NCI-H446 treated with DMSO at 0.1 percent for 48 hours (cell line): ENCODE measurements around the gene LAD1.

Experiments
- DNase-seq: peaks from one replicate; lab custom pipeline; 2025; lab: John Stamatoyannopoulos, UW

The LAD1 gene

DNA sequence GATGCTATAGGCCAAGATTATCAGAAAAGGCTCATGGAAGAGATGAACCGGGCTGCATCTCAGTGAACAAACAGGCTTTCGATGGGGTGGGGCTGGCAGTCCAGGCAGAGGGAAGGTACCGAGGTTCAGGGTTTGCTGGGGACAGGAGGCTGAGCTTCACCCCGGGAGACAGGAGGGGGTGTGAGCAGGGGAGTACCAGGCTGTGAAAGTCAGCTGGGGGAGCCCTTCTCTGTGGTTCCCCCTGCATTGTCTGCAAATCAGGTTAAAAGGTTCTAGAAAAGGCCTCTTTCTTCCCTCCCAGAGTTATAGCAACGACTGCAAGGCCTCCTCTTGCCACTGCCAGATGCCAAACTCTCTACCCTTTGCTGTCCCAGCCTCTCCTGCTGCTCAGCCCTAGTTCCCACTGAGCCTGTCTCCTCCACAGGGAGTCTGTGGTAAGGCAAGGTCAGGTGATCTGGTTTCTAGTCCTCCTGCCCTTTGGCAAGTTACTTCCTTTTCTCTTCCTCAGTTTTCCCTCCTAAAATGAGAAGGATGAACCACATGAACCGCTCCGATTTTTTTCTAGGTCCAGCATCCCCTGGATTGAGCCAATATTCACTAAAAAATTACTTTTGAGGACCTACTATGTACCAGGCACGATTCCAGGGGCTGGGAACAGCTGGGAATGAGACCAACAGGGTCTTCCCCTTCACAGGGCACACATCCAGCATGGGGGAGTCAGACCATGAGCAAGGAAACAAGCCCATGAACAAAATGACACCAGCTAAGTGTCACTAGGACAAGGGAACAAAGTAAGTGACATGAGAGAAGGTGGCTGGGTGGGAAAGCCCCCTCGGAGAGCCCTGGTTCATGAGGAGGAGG, 7.2 kb downstream of the LAD1 start:
- DNase-seq, result no peak

DNA sequence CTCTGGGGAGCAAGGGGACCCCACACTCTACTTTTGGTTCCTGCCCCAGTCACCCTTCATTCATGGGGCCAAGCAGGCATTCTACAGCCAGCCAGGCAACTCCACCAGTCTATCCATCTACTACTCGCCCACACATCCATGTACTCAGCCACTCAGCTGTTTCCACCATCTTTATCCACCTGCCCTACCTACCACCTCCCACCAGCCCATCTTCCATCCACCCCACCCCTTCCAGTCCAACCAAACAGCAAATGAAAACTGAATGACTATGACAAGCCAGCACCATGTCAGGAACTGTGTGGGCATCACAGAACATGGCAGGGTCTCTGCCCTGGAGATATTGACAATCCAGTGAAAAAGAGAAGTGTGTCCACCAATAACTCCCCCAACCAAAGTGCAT, 7.9 kb downstream of the LAD1 start:
- DNase-seq, result no peak

DNA sequence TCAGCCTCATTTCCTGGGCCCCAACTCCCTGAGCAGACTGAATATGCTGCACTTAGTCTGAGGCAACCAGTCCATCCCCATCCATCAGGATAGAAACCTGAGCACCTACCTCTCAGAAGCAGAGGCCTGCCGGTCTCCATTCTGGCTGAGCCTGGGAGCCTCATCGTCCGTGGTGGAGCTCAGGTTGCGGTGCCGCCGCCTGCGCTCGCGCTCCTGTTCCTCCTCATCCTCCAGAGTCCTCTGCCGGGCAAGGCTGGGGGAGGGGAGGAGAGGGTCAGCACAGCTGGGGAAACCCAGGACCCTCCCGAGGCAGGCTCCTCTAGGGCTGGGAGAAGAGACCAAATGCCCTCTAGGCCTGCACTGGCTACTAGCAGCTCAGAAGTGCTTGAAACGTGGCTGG, 10.1 kb downstream of the LAD1 start:
- no peak for DNase-seq

GRCh38 chr1:201386208-201386607, 12.9 kb downstream of the LAD1 start:
- DNase-seq, result no peak

DNA sequence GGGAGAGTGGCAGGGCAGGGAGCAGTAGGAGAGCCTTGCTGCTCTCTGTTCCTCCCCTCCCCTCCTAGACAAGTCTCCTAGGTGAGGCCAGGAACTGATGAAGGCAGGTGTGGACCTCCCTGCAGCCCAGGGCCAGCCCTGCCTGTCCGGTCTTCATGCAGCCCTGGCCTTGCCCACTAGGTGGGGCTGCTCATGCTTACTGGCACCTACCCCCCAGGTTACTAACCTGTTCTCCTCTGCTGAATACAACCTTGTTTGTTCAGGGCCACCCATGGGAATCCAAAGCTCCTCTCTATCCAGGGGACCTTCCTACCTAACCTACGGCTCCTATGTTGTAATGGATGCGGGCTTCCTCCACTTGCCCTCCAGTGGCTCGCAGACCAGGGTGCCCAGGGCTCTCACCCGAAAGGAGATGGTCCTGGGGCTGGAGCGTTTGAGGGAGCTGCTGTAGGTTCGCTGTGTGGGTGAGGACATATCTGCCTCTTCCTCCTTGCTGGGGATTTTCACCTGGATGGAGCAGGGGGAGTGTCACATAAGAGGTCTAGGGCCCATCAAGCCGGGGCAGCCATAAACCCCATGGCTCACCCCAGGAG, 13.7 kb downstream of the LAD1 start:
- no peak for DNase-seq

DNA sequence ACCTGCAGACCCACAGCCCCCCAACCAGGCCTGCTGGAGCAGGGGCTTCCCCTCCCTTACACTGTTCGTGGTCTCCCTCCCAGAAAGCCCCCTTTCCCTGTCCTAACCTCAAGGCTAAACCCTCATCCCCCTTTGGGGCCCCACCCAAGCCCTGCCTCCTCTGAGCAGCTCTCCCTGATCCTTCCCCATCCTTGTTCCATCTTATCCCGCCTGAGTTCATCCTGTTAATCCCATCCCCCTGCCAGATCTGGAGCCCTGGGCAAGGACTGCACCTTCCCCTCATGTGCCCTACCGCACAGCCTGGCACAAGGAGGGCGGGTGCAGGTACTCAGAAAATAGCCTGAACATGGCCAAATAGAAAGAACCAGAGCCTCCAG, 14.7 kb downstream of the LAD1 start:
- no peak for DNase-seq

DNA sequence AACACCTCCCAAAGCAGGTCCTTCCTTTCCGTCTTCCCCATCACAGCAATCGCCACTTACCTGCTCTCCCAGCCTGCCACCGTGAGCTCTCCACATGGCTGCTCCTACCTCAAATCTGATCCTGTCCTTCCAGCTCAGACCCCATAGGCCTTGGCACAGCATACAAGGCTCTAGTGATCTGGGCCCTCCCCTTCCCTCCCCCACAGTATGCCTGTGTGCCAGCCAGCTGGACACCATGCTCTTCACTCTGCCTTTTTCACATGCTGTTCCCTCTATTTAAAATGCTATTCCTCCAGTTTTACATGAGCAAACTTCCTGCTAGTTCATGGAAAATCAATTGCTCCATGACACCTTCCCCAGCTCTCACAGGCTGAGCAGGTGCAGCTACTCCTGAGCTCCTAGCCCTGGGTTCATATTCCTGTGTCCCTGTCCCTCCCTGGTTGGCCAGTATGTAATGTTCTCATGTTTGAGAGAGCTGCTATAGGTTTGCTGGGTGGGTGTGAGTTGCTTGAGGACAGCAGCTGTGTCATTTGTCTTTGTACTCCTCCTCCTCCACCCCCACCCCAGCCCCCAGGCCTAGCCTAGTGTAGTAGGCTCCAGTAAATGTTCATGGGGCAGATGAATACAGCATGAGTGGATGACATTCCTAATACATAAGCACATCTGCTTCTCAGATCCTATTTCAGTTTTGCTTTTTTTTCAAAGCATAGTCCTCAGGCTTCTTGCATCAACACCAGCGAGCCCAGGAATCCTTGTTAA, 15.3 kb downstream of the LAD1 start:
- no peak for DNase-seq

DNA sequence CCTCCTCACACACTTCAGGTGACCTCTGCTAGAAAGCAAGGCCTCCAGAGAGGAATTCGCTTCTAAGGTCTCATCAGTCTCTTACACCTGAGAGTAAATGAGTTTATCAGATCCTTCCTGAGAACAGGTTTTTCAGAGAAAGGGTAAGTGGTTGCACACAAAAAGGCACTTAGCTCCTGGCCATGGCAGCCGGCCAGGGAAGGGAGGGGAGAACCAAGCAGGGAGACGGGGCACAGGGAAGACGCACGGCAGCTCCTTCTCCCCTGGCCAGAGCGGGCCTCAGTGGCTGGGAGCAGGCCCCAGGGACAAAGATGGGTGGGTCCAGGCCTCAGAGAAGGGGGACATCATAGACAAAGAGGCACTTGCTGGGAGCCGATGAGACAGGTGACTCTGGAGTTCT, 18.0 kb downstream of the LAD1 start:
- no peak for DNase-seq

DNA sequence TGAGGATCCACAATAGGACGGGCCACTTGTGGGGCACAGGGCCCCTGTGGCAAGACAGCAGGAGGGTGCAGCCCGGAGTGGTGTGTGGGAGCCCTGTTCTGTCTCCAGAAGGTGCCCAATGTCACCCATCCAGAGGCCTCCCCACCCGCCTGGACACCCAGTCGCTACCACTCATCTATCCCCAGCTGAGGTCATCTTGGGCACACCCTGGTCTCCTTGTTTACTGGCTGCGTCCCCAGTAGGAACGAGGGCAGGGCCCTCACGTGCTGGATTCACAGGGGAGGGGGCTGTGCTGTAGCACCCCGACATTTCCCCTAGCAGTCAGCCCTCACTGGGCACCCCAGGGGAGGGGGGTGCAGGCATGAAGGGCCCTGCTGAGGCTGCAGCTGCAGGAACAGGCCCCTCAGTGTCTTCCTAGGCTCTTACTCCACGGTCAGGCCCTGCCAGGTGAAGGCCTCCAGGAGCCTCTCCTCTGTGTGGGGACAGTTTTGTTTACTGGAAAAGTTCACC, 19.3 kb downstream of the LAD1 start:
- no peak for DNase-seq

DNA sequence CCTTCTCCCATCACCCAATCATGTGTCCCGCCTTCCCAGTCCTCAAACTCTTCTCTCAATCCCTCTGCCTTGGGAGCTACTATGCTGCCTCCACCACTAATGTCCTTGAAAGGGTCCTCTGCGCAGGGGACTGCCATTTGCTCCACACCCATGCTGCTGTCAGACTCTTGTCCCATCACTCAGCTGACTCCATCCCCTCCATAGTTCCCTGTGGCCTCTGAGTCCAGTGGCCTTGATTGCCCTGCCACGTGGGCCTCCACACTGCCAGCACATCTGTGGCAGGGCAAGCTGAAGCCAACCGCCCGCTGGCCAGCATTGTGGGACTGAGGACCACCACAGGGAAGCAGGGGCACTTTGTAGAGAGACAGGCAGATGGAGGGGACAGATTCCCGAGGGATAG, 20.3 kb downstream of the LAD1 start:
- no peak for DNase-seq

GRCh38 chr1:201377611-201378092, 21.5 kb downstream of the LAD1 start, which contains the start of gene TNNT2:
TNNT2 (minus strand) TSS chr1:201377680; CDS start chr1:201373254, 4,426 bp downstream.
- DNase-seq, result no peak

DNA sequence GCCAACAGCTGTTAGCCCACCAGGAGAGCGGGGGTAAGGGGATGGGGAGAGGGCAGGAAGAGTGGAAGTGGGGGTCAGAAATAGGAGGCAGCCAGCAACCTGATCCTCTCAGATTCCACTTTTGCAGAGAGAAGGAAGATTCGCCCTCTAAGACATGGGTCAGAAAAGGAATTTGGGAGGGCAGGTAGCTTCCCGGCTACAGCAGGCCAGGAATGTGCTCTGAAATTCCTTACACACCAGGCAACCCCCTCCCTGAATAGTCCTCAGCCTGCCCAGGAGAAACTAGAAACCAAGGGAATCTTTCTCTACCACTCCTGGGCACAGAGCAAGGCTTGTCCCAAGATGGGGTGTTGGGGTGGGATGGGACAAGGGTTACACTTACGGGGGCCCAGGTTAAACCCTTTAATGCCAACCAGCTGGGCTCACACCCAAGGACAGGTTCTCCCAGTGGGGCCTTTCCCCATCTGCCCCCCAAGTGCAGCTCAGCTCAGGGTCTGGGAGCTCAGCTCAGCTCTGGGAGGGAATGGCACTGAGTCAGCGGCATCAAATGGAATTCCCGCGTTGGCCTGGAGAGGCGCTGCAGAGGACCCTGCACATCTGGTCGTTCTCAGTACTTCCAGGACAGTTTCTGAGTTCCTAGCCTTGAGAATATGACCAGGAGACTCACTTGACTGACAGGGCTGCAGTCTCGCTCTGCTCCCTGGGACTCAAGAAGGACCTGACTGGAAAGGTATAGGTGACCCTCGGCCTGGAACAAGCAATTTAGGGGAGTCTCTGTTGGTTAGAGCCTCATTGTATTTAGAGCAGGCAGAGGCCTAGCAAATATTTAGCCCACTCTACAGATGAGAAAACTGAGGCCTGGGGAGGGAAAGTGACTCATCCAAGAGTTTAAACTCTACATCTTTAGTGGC, 22.4 kb downstream of the LAD1 start:
- DNase-seq, result no peak

GRCh38 chr1:201376107-201376463, 23.0 kb downstream of the LAD1 start:
- no peak for DNase-seq

GRCh38 chr1:201375169-201375568, 24.0 kb downstream of the LAD1 start:
- DNase-seq, result no peak

DNA sequence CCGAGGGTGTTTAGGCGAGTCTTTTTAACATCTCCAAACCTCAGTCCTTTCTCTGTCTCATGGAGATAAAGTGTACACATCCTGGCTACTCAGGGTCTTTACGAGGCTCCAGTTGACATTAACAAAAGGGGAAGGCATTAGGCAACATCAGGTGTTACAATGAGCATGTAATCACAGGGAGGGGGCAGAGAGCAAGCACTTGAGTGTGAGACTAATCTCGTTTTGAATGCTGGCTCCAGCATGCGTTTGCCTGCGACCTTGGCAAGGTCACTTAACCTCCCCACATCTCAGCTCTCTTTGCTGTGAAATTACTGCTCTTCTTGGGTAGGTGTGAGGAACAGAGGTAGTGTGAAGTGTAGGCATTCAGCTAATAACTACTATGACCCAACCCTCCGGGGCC, 24.8 kb downstream of the LAD1 start:
- DNase-seq, result no peak

DNA sequence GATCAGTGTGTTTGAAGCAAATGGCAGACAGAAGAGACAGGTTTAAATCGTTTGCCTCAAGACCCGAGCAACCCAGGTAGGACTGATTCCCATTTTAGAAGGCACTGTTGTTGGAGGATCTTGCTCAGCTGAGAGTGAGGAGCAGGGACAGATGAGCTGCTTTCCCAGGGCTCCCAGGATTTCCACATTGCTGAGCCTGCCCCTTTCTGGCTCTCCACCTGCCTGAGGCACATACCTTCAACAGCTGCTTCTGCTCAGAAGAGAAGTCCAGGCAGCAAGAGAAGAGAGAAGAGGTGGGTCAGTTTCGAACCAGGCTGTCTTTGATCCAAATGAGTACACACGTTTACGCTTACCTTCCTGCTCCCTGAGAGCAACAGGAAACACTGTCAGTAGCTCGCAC, 27.3 kb downstream of the LAD1 start:
- no peak for DNase-seq

- no peak for DNase-seq
These were observed 27.8 kb downstream of the LAD1 start for GRCh38 chr1:201371276-201371675.

DNA sequence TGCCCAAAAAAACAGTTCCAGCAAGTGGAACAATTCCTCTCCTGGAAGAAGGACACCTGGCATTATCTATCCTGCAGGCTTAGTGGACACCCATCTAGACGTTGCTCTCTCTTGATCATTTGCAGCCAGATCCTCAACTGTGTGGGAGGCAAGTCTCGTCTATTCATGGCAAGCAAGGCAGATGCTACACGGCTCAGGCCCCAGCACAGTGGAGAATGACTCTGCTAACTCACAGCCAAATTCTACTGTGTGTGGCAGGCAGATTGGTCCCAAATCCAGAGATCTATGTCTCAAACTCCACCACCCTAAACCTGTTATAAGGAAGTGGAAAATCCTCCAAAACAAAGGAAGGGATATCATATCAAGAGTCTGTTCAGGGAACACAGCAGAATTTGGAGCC, 28.6 kb downstream of the LAD1 start:
- no peak for DNase-seq

DNA sequence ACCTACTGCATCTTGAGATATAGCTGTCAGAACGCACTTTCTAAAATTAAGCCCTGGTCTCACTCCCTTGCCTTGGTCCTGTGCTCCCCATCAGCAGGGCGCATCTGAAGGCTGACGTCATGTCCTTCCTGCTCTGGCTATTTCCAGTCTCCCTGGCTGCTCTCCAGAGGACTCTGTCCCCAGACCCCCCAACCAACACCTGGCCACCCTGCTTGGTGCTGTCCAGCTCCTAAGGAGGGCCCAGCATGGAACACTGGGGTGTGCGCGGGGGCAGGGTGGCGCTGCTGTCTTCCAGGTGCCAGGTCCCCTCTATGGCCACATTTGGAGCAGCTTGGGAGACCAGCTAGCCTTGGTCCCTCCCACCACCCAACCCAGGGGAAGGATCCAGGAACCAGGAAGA, 29.9 kb downstream of the LAD1 start:
- DNase-seq, result no peak

- DNase-seq, result no peak
These were observed 32.4 kb downstream of the LAD1 start for GRCh38 chr1:201366696-201367095.

GRCh38 chr1:201365251-201365650, 33.9 kb downstream of the LAD1 start:
- DNase-seq, result no peak

DNA sequence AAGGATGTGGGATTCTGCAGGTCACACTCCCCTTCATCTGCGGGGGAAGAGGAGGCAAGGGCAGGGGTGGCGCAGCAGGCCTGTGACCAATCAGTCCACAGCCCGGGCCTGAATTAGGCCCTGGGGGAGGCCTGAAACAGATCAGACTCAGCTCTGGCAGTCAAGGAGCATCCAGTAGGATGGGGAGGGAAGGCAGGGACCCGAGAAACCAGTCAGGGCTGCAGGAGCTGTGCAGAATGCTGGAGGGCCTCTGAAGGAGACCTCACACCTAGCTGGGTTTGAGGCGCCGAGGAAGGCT, 34.4 kb downstream of the LAD1 start:
- no peak for DNase-seq
